Measurements from ENCODE around the gene PHC2.

The PHC2 gene

DNA sequence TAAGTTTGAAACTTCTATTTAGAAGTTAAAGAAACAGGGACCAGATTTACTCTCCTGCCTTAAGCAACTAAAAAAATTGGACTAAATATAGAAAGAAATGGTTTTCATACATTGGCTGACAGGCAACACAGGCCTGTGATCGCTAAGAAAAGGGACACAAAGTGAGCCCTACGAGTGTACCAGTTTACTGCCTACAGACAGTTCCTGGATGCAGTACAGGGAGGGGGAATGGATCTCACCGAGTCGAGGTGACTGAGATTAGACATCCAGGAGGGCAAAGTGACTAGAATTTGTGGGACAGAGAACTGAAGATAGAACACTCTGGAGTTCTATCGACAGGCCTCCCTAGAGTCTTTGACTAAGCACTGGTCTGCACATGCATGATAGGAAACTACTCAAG, 16.0 kb downstream of the PHC2 start:
- no peak for DNase-seq

DNA sequence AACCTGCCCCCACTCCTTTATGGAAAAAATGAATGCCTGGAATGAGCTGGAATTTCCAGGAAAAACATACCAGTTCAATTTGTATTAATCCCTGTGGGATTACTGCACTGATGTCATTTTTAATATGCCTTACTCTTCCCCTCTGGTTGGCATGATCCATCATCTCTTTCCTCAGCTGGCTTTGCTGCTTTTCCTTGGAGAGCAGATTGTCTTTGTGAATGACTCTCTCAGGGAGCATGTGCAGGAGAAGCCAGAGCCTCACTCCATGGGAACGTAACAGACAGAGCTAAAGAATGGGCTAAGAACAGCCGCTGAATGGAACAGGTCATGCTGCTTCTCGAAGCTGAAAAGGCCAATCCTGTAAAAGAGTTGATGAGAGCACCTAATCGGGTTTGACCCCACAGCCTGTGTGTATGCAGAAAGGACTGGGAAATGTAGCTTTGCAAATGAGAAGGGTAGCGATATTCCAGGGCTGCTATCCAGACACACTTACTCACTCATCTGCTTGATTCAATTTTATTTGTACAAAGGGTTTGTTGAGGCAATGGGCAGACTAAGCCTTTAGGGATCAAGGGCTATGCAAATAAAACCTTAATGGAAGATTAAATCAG, 20.7 kb downstream of the PHC2 start:
- DNase-seq: peak; percentile 12

DNA sequence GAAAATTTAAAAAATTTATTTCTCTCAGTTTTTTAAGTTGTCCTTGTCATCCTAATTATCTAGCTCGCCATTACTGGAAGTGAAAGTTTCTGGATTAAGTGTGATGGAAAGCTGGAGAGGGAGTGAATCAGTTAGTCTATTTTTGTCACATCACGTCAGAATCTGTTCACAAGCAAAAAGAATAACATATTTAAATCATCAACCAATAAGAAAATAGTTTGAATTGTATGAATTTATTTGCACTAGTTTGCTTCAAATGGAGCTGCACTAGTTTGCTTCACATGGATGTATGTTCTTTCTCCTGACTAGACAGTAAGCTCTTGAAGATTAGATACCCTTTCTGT, 22.8 kb downstream of the PHC2 start:
- DNase-seq: no peak

DNA sequence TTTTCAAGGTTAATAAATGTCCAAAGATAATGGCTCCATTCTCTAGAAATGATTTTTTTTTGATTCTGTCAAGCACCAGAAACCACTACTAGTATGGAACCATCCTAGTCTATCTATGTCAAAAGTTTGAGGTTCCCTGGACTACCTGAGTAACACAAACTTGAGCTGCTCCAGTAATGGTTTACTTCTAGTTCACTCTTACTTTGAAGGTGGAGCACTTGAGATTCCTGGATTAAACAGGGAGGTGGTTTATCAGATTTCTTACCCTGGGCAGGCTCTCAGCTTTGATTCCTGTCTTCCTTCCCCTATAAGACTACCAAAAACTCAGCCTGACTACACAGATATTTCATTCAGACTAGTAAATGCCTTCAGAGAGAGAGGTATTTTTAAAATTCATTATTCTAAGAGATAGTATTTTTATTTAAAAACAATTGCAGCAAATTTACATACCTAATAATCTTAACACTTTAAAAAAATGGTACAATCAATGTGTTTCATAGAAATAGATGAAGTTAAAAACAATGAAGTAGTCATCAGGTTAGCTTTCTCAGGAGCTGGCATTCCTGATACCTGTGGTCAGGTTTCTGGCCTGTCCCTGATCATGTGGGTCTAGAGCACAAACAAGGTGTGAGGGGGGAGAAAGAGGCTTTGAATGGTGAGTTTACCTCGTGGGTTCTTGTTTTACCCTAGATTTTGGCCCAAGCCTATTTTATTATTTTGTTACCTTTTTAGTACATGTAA, 23.4 kb downstream of the PHC2 start:
- no peak for DNase-seq

DNA sequence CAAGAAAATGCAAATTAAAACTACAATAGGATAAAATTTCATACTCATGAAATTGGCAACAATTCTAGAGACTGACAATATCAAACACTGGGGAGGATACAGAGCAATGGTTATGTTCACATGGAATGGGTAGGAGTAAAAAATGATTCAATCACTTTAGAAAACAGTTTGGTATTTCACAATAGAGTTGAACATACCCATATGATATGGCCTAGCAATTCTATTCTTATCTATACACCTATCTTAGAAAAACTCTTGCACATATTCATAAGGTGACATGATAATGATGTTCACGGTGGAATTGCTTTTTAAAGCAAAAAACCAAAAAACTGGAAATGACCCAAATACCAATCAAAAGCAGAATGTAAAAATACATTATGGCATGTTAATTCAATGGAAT, 28.7 kb downstream of the PHC2 start:
- DNase-seq: no peak

DNA sequence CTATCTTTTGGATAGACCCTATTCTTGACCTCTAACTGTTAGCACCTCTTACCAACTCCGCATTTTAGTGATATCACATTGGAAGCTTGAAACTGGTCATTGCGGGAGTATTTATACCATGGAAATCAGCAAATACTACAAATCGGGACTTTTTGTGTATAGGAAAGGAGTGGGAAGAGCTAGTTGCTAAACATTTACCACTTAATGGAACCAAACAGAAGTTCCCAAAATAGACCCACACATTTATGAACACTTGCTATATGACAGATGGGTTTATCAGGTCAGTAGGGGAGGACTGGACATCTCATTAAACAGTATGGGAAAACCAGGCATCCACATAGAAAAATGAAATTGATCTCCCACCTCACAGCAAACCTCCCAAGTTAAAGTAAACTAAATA, 29.4 kb downstream of the PHC2 start:
- DNase-seq: no peak

DNA sequence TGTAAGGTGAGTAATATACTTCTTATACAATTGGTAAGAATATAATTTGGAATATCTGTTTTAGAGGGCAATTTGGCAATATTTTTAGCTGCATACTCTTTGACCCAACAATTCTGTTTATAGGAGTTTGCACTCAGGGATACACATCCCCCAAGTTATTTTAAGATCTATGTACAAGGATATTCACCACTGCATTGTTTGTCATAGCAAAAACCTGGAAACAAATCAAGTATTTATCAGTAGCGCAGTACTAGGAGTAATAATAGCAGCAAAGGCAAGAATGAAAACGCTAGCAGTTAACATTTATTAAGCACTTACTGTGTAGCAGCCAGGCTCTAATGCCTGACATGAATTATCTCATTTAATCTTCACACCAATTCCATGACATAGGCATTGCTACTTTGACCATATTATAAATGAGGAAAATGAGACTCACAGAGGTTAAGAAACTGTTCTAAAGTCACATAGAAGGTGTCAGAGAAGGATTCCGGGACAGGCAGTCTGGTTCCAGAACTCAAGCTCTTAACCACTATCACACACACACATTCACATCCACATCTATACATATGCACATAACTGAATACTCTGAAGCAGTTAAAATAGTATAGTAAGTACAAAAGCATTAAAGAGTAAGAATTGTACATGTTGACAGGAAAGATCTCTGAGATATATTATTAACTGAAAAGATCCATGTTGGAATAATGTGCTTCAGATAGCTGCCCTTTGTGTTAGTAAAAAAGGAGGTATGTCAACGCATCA, 30.6 kb downstream of the PHC2 start:
- DNase-seq: no peak

DNA sequence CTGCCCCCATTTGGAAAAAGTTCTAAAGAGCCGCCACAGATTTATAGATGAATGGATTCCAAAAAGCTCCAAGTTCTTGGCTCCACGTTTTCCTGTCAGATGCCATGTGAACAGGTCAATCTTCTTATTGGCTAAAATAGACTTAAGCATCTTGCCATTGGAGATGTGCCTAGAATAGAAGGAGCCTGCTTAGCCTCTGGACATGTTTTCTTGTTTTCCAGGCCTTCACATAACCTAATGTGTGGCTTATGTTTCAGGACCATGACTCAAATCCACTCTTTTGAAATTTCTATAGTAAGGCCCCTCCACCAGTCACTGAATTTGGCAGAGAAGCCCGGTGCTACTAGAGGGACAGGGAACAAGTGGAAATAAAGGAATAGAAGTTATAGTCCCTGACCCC, 31.5 kb downstream of the PHC2 start:
- no peak for DNase-seq

DNA sequence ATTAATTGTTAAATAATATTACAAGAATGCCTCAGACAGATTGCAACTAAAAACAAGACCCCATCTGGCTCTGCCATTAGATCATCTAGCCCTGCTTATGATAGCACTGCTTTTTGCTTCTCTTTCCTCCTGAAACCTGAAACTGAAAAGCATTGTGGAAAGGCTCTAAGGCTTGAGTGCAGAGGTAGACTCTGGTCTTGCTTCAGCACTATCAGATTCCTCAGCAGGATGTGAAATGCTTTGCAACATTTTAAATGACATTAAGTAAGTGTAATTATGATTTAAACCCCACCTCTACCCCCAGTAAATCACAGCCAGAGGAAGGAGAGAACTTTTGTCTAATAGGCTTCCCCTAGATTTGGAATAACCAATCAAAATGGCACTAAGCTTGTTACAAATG, 32.9 kb downstream of the PHC2 start:
- DNase-seq: no peak

DNA sequence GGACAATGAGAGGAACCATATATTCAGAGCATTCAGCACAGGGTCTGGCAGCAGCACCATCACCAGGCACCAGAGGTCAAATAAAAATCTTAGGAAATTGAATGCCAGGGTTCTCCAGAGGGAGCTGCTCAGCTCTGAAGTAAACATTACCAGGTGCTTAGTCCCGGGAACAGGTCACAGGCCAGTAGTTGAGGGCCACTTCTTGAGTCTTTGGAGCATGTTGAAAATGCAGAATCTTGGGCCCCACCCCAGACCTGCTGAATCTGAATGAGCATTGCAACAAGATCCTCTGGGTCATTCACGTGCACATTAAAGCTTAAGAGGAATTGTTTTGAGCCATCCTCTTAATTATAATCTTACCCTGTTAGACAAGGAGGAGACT, 33.8 kb downstream of the PHC2 start:
- DNase-seq: no peak

DNA sequence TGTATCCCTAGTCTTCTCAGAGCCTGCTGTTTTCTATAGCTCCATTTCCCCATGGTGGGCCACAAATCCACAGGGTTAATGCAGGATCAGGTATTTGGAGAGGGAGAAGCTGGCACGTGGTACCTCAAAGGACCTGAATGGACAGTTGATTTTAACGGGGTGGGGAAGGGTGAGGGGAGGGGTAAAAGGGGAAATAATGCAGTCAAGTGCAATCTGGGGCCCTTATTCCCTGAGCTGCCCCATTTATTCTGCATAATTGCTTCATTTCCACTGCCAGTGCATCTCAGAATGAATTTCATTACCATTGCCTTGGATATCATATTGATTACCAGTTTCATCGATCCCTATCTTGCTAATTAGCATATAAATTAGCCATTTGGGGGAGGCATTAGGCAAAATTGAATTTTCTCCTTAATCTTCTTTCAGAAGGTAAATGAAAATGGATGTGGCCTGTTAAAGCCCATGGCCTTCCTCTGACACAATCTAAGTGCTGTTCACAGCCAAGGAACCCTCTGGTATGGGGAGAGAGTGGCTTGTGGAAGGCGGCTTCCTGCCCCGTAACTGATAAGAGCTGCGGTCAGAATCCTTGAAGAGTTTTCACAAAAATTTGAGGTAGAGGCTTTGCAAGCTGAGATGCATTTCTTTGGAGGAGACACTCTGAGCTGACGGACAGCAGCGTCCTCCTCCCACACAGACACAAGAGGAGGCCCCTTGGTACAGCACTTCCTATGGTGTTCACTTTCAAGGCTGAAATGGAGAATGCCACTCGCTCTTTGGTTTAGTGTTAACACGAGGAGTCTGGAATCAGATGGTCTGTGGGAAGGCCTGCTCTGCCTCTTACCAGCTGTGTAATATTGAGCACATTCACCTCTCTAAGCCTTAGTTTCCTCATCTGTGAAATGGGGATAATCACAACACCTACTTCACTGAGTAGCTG, 34.4 kb downstream of the PHC2 start:
- no peak for DNase-seq

DNA sequence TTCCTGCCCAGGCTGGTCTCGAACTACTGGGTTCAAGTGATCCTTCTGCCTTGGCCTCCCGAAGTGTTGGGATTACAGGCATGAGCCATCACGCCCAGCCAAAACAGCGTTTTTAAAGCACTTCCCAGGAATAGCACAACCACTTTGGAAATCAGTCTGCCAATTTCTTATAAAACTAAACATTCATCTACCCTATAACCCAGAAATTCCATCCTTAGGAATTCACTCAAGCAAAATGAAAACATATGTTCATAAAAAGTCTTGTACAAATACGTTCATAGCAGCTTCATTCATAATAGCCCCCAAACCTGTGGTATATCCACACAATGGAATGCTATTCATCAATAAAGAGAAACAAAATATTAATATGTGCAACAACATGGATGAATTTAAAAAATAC, 36.1 kb downstream of the PHC2 start:
- no peak for DNase-seq

DNA sequence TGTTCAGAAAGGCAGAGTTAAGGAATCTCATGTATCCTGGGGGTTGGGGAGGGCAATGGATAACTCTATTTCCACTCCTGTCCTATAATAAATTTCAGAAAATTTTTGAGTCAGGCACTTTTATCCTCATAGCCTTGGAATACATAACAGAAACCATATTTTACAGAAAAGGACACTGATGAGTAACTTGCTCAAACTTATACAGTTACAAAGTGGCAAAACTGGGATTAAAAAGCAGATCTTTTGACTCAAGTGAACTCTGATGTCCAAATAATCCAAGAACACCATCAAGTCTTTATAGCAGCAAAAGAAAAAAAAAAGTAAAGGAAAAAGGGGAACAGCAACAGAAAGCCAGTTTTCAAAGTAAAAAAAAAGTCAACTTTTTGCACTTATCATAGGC, 36.9 kb downstream of the PHC2 start:
- no peak for DNase-seq

DNA sequence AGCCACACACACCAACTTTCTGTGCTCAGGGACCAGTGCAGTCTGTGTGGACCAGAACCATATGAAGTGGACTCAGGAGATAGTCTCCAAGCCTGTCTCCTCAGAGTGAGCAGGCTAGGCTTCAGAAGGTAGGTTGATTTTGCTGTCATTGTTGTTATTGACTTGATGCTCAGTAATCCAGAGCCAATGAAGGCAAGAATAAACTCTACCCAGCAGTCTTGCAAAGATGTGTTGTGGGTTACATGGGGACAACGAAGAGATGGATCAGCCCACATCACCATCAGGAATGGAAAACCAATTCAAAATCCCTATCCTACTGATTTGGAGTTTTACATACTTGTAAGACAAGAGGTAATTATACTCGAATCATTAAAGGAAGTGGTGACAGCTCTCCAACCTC, 37.4 kb downstream of the PHC2 start:
- no peak for DNase-seq

DNA sequence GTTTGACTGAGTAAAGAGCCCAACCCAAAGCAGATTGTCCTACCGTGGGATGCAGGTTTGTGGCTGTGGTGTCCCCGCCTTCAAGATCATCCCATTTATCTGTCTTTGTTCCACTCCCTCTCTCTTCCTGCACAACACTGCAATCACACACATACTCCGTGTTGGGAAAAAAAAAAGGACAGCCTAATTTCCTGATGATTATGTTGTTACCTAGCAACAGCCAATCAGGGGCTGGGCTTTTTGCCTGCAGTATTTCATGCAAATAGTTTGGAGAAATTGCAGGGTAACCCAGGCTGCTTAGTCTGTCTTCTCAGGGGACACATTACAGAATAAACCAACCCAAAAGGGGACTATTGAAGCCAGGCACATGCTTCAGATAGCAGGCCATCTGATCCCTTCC, 38.3 kb downstream of the PHC2 start:
- DNase-seq: no peak

DNA sequence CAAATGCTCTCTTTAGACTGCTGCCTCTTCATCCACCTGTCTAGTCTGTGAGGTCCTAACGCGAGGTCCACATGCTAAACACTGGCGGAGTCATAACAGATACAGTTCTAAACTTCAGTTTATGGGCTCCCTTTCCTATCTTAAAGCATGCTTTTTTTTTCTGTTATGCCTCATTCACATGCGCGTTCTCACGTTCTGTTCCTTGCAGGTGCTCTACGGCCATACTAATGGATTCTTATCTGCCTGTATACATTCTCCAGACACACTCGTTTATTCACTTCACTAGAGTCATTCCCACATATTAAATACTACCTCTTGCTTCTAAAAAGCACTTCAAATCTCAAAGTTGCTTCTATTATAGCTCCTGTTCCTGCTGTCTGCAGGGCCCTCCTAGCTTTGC, 38.7 kb downstream of the PHC2 start:
- no peak for DNase-seq

DNA sequence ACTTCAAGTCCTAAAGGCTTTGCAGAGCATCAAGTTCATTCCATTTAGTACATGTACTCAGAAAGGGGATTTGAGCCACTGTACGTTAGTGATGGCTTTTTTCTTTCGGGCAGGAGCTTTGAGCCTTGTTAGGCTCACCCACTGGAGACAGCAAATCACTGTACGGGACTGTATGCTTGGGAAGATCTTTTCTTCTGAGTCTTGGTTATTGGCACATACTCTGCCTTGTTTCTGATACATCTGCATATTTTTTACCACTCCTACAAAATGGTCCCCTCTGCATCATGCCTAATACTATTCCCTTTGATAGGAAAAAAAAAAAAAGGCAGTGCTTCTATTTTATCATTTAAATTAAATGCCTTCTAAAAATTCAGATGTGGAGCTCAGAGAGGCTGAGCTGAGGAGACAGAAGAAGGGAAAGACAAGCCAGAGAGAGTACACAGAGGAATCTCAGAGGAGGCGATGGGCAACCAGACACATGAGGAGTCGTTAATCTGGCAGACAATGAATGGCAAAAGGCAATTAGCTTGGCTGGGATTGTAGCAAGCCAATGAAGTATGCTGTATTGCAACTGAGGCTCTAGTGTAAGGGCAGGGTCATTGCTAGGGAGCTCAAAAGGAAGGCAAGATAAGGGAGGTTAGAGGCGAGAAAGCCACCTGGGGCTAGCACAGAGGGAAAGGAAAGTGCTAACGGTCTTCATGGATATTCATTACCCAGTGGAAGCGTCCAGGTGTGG, 39.4 kb downstream of the PHC2 start:
- no peak for DNase-seq

DNA sequence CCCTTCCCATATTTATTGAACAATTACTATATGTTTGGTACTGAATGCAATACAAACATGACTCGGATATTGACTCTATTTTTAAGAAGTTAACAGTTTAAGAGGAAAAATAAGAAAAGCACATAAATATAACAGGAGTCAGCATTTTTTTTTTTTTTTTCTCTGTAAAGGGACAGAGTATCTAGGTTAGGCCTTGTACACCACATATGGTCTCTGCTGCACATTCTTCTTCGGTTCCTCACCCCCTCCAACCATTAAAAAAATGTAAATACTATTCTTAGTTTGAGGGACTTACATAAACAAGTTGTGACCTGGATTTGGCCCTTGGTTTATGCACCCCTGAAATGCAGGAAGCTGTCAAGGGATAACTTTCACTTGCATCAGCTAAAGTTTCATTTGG, 40.4 kb downstream of the PHC2 start:
- no peak for DNase-seq

DNA sequence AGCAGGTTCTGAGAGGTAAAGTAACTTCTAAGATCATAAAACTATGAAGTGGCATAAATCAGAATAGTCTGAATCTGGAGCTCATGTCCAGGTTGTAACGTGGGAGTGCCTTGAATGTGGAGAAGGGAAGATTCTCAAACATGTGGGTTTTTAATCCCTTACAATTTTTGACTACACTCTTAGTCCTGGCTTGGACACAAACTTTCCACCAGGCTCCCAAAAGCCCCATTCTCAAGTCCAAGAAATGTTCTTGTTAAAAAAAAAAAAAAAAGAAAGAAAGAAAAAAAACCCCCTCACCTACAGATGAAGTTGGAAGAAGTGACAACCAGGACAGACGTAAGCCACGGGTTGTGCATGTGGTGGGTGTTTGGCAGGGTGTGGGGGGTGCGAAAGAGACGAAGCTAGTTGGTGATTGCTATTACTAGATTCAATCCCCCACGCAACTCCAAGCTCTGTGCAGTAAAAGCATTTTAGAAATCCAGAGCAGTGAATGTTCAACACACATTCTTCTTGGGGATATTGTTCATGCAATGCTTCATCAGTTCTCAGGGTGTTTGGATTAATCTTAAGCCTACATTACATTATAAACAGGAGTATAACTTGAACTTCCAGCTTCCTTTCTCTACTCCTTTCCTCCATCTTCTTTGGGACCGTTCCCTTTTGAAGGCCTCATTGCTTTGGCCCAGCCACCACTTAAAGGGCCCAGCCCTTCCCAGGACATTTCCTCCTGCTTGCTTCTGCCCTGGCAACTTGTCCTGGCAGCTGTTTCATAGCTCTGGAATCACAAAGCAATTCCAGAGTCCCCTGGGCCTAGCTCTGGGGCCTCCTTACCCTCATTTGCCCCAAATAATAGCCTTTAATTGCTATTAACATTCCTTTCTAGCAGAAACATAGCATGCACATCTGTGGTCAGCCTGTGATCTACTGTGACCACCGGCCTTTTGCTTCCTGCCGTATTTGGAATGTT, 41.8 kb downstream of the PHC2 start:
- DNase-seq: no peak

DNA sequence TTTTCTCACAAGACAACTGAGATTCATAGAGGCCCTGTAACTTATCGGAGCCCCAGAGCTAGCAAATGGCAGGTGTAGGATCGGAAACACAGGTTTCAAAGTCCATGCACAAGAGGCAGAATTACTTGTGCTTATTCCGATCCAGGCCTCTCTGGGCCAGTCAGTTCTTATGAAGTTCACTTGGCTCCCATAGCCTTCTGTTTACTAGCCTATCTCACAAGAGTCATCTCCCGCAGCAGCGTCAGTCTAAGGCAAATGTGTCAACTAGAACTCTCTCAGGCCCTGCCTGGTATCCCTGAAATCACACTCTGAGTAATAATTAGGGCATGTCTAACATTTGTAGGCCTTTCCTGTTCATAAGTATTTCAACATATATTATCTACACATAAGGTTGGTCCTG, 43.3 kb downstream of the PHC2 start:
- no peak for DNase-seq

DNA sequence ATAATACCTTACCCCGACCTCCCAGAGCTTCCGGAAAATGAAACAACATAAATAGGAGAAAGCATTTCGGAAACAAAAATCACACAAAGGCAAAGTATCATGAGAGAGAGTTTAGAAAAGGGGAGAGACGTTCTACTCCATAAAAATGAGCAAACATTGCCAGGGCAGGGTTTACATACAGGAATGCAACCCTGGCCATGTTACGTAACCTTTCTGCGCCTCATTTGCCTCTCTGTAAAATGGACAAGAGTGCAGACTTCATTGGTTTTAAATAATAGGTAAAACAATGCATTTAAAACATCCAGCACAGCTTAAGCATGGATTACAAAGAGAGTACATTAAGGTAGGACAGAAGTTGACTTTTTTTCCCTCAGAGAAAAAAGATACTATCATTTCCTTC, 45.6 kb downstream of the PHC2 start:
- no peak for DNase-seq

All from NCI-H1048 (cell line).